ENCODE measurements around the gene ARL2BP. TPM values are rescaled to one million over a fixed set of nuclear protein-coding genes. Genes with fewer than 3 reads are reported as not detected.

Gene ARL2BP
- total and polyA plus RNA-seq, 2 of the 13 experiments (the other 11 are each of a cell fraction or from before 2014, with no cell fraction given) = 64.3 to 67.6 TPM

DNA sequence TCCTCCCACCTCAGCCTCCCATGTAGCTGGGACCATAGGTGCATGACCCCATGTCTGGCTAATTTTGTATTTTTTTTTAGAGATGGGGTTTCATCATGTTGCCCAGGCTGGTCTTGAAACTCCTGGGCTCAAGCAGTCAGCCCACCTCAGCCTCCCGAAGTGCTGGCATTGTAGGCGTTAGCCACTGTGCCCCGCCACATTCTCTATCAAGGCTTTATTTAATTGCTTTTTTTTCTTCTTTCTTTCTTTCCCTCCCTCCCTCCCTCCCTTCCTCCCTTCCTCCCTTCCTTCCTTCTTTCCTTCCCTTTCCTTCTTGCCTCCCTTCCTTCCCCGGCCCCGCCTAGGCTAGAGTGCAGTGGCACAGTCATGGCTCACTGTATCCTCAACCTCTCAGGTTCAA is 35.3 kb upstream of the ARL2BP start:
- FAIRE-seq (no peak), ATAC-seq (no peak), DNase-seq (ENCODE audit: low spot score) (no peak)
- Histone ChIP-seq H3K4me2 (ENCODE audit: low read depth, low read length) (no peak overlapping the region), H4K20me1 (ENCODE audit: insufficient read depth, low read length) (no peaks in the 10 kb centered on the region), H3K27ac (ENCODE audit: extremely low read length, insufficient read depth, low read length) (no peak overlapping the region), H3K27me3 (ENCODE audit: control insufficient read depth in 1 of 2, insufficient read depth in 2 of 2, low read length in 2 of 2) (no peaks in the 10 kb centered on the region), H2AFZ (ENCODE audit: low read length) (no peak overlapping the region), H3K36me3 (replicated peaks in 1 of 2; ENCODE audit: control insufficient read depth in 1 of 2, insufficient read depth in 2 of 2, low read length in 2 of 2) (peaks cover 39 to 86% of the 10 kb centered on the region in 2 experiments), H3K4me1 (ENCODE audit: insufficient read depth, low read length) (no peaks in the 10 kb centered on the region), H3K4me3 (replicated peaks in 1 of 3; ENCODE audit: insufficient read depth in 1 of 3, low read depth in 2 of 3, low read length in 3 of 3) (no peak overlapping the region), H3K9ac (ENCODE audit: insufficient read depth, low read depth, low read length) (no peak overlapping the region), H3K9me3 (ENCODE audit: low read length) (no peaks in the 10 kb centered on the region), H3K79me2 (ENCODE audit: insufficient read depth, low read length) (no peaks in the 10 kb centered on the region)
- TF ChIP-seq HNRNPH1 (optimal IDR thresholded peaks at IDR 0.05; ENCODE audit: low read depth, low read length) = no peak
- no peak for TF ChIP-seq ZFP1 (CRISPR knock-in tag; IDR thresholded peaks at IDR 0.05)
- 0 out of 2 replicates have a peak, but pooled peaks have one; percentile 43 for TF ChIP-seq PCBP1 (IDR thresholded peaks at IDR 0.05; ENCODE audit: borderline replicate concordance, low read depth, low read length)
- TF ChIP-seq, protein P1, sequence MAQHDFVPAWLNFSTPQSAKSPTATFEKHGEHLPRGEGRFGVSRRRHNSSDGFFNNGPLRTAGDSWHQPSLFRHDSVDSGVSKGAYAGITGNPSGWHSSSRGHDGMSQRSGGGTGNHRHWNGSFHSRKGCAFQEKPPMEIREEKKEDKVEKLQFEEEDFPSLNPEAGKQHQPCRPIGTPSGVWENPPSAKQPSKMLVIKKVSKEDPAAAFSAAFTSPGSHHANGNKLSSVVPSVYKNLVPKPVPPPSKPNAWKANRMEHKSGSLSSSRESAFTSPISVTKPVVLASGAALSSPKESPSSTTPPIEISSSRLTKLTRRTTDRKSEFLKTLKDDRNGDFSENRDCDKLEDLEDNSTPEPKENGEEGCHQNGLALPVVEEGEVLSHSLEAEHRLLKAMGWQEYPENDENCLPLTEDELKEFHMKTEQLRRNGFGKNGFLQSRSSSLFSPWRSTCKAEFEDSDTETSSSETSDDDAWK (CRISPR knock-in tag; IDR thresholded peaks at IDR 0.05) = no peak
- TF ChIP-seq ZFP41 (CRISPR knock-in tag; IDR thresholded peaks at IDR 0.05; ENCODE audit: borderline replicate concordance) = no peak
- TF ChIP-seq, protein P2, sequence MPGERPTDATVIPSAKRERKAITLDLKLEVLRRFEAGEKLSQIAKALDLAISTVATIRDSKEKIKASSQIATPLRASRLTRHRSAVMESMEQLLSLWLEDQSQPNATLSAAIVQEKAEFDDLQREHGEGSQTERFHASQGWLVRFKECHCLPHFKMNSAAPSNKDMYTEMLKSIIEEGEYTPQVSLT (CRISPR knock-in tag; IDR thresholded peaks at IDR 0.05; ENCODE audit: borderline replicate concordance, low read depth) = no peak
- peak; percentile 54 for TF ChIP-seq HNRNPK (IDR thresholded peaks at IDR 0.05; ENCODE audit: low read depth, low read length, poor library complexity, severe bottlenecking)
- no peak for TF ChIP-seq ZNF17 (CRISPR knock-in tag; IDR thresholded peaks at IDR 0.05)
- TF ChIP-seq, protein P3, sequence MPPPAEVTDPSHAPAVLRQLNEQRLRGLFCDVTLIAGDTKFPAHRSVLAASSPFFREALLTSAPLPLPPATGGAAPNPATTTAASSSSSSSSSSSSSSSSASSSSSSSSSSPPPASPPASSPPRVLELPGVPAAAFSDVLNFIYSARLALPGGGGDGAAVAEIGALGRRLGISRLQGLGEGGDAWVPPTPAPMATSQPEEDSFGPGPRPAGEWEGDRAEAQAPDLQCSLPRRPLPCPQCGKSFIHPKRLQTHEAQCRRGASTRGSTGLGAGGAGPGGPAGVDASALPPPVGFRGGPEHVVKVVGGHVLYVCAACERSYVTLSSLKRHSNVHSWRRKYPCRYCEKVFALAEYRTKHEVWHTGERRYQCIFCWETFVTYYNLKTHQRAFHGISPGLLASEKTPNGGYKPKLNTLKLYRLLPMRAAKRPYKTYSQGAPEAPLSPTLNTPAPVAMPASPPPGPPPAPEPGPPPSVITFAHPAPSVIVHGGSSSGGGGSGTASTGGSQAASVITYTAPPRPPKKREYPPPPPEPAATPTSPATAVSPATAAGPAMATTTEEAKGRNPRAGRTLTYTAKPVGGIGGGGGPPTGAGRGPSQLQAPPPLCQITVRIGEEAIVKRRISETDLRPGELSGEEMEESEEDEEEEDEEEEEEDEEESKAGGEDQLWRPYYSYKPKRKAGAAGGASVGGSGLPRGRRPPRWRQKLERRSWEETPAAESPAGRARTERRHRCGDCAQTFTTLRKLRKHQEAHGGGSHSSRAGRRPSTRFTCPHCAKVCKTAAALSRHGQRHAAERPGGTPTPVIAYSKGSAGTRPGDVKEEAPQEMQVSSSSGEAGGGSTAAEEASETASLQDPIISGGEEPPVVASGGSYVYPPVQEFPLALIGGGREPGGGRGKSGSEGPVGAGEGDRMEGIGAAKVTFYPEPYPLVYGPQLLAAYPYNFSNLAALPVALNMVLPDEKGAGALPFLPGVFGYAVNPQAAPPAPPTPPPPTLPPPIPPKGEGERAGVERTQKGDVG (CRISPR knock-in tag; IDR thresholded peaks at IDR 0.05; ENCODE audit: borderline replicate concordance) = no peak
- TF ChIP-seq, protein P4, sequence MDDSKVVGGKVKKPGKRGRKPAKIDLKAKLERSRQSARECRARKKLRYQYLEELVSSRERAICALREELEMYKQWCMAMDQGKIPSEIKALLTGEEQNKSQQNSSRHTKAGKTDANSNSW (CRISPR knock-in tag; IDR thresholded peaks at IDR 0.05; ENCODE audit: borderline replicate concordance) = no peak
- TF ChIP-seq PITX1 (CRISPR knock-in tag; IDR thresholded peaks at IDR 0.05) = no peak
- TF ChIP-seq RAD51 (IDR thresholded peaks at IDR 0.05; ENCODE audit: borderline replicate concordance) = no peak
- no peak for TF ChIP-seq ZBTB7B (CRISPR knock-in tag; IDR thresholded peaks at IDR 0.05)
- no peak for TF ChIP-seq SRY (CRISPR knock-in tag; IDR thresholded peaks at IDR 0.05)
- TF ChIP-seq MED8 (CRISPR knock-in tag; IDR thresholded peaks at IDR 0.05; ENCODE audit: insufficient replicate concordance) = no peak
- no peak for TF ChIP-seq JUND (CRISPR knock-in tag; IDR thresholded peaks at IDR 0.05)
- TF ChIP-seq SUZ12 (IDR thresholded peaks at IDR 0.05; ENCODE audit: low read depth, low read length) = no peak
- no peak for TF ChIP-seq HOXA5 (CRISPR knock-in tag; IDR thresholded peaks at IDR 0.05)
- no peak for TF ChIP-seq ZSCAN9 (CRISPR knock-in tag; IDR thresholded peaks at IDR 0.05; ENCODE audit: borderline replicate concordance)
- TF ChIP-seq PCBP2 (optimal IDR thresholded peaks at IDR 0.05; ENCODE audit: low read depth, low read length, poor library complexity, severe bottlenecking) = peak; percentile 83
- 98% methylated on average over 5 of the region's 5 CpGs for WGBS (ENCODE audit: low lambda C conversion rate)
- ChIA-PET POLR2A (no interaction called here), CTCF (ENCODE audit: low intra/inter-chr PET ratio, low total read pairs) (no interaction called here)
- intact Hi-C loops (cut with micrococcal nuclease; ENCODE audit: unreplicated experiment) = no loop called here
- in situ Hi-C loops (cut with HindIII; ENCODE audit: extremely low pct_ligation_motif_present, low pct_unique_long_range_greater_than_20kb) = no loop called here
- BruUV-seq (replicated peaks) = no TSS peak
